AG09319 (cell line): ENCODE measurements around the gene HS3ST3A1.
"Not testable (repeated sequence)": the region's sequence is repeated elsewhere in the genome, so short reads cannot be mapped to it uniquely, and the experiment has no call there.

Experiments
- DNase-seq: peaks from one replicate; pipeline ENCODE4 v3.0.0-alpha.2; 2010; ENCODE audit warnings: low read depth; ENCODE audit errors: extremely low read depth
- CTCF ChIP-seq: IDR thresholded peaks from 2 replicates; pipeline ENCODE4 v1.5.1; 2011; ENCODE audit warnings: low read depth, mild to moderate bottlenecking, inconsistent platforms, low read length, moderate library complexity

HS3ST3A1 gene

GRCh38 chr17:13561606-13562270 lies 40.0 kb downstream of the HS3ST3A1 start:
- TF ChIP-seq CTCF: no peak
- DNase-seq: peak; percentile 74

GRCh38 chr17:13560935-13561334 lies 40.8 kb downstream of the HS3ST3A1 start:
- TF ChIP-seq CTCF: no peak
- no peak for DNase-seq

- no peak for DNase-seq
- TF ChIP-seq CTCF: no peak
Measured at GRCh38 chr17:13558588-13558987, 43.1 kb downstream of the HS3ST3A1 start.

- no peak for TF ChIP-seq CTCF
- no peak for DNase-seq
Measured at GRCh38 chr17:13557077-13557476, 44.7 kb downstream of the HS3ST3A1 start.

GRCh38 chr17:13554231-13554630 lies 47.5 kb downstream of the HS3ST3A1 start:
- no peak for DNase-seq
- no peak for TF ChIP-seq CTCF

GRCh38 chr17:13550291-13550690 lies 51.4 kb downstream of the HS3ST3A1 start:
- no peak for DNase-seq
- no peak for TF ChIP-seq CTCF

- not testable (repeated sequence) for DNase-seq
Measured at GRCh38 chr17:13548576-13548975, 53.2 kb downstream of the HS3ST3A1 start.

- no peak for DNase-seq
- no peak for TF ChIP-seq CTCF
Measured at GRCh38 chr17:13546851-13547250, 54.9 kb downstream of the HS3ST3A1 start.
